SK-N-MC (cell line): ENCODE data around the gene PIWIL1.

ENCODE experiments used
- EZH2 ChIP-seq: fragments of 200-600 bp; sonication (generic); IDR thresholded peaks from one replicate; pipeline ENCODE4 v1.6.1; 2017; ENCODE audit warnings: antibody characterized with exemption
- FOXP2 ChIP-seq: optimal IDR thresholded peaks from 2 replicates; pipeline ENCODE3; 2011; ENCODE audit warnings: mild to moderate bottlenecking, moderate library complexity; ENCODE audit not compliant: insufficient read depth; ENCODE audit errors: extremely low read length, control extremely low read depth
- POLR2AphosphoS5 ChIP-seq: IDR thresholded peaks from 2 replicates; pipeline ENCODE4 v1.6.1; 2012; ENCODE audit warnings: mild to moderate bottlenecking, low read depth, low read length, borderline replicate concordance

DNA sequence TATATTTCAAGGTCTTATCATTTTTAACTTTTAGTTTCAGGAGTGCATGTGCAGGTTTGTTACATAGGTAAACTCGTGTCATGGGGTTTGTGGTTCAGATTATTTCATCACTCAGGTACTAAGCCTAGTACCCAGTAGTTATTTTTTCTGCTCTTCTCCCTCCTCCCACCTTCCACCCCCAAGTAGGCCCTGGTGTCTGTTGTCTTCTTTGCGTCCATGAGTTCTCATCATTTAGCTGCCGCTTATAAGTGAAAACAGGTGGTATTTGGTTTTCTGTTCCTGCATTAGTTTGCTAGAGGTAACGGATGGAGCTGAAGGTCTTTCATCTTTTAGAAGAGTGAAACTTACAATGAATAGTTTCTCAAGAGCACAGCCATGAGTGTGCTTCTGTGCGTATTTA lies 24.4 kb downstream of the PIWIL1 start:
- TF ChIP-seq EZH2 (no peak), POLR2AphosphoS5 (no peak), FOXP2 (no peak)
